ENCODE data around the gene HOPX.
A peak's percentile ranks its signal among the peaks of the same experiment; 100 is the strongest.

Gene HOPX

DNA sequence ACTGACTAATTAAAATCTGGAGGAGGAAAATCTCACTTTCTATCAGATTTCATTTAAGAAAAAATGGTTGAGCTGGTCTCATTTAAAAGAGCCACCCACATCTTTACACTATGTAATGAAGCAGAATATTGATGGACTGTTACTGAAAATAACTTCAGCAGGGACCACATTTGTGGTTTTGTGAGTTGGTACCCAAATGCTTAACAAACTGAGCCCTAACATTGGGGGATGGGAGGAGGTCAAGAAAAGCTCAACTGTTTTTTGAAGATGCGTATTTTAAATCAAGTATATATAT lies 30.1 kb downstream of the HOPX start:
- TF ChIP-seq, protein P1, sequence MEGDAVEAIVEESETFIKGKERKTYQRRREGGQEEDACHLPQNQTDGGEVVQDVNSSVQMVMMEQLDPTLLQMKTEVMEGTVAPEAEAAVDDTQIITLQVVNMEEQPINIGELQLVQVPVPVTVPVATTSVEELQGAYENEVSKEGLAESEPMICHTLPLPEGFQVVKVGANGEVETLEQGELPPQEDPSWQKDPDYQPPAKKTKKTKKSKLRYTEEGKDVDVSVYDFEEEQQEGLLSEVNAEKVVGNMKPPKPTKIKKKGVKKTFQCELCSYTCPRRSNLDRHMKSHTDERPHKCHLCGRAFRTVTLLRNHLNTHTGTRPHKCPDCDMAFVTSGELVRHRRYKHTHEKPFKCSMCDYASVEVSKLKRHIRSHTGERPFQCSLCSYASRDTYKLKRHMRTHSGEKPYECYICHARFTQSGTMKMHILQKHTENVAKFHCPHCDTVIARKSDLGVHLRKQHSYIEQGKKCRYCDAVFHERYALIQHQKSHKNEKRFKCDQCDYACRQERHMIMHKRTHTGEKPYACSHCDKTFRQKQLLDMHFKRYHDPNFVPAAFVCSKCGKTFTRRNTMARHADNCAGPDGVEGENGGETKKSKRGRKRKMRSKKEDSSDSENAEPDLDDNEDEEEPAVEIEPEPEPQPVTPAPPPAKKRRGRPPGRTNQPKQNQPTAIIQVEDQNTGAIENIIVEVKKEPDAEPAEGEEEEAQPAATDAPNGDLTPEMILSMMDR (IDR thresholded peaks at IDR 0.05; ENCODE audit: low read depth, low read length), result no peak
- no peak for DNase-seq (ENCODE audit: low read depth in 2 of 2)
- H3K4me3 ChIP-seq (replicated peaks in 1 of 2; ENCODE audit: low read depth in 2 of 2, low read length in 2 of 2), result no peak overlapping the region

GRCh38 chr4:56650262-56651055 lies 30.6 kb downstream of the HOPX start:
- TF ChIP-seq, protein P1 (IDR thresholded peaks at IDR 0.05; ENCODE audit: low read depth, low read length), result no peak
- DNase-seq (ENCODE audit: low read depth in 2 of 2), result no peak
- no peak overlapping the region for H3K4me3 ChIP-seq (replicated peaks in 1 of 2; ENCODE audit: low read depth in 2 of 2, low read length in 2 of 2)

GRCh38 chr4:56649445-56650261 lies 31.4 kb downstream of the HOPX start:
- TF ChIP-seq, protein P1 (IDR thresholded peaks at IDR 0.05; ENCODE audit: low read depth, low read length), result no peak
- H3K4me3 ChIP-seq (replicated peaks in 1 of 2; ENCODE audit: low read depth in 2 of 2, low read length in 2 of 2), result no peak overlapping the region
- DNase-seq (ENCODE audit: low read depth in 2 of 2), result no peak

GRCh38 chr4:56648824-56649151 lies 32.3 kb downstream of the HOPX start:
- TF ChIP-seq, protein P1 (IDR thresholded peaks at IDR 0.05; ENCODE audit: low read depth, low read length), result no peak
- DNase-seq (ENCODE audit: low read depth in 2 of 2), result no peak
- no peak overlapping the region for H3K4me3 ChIP-seq (replicated peaks in 1 of 2; ENCODE audit: low read depth in 2 of 2, low read length in 2 of 2)

- peak in 1 of 2 donors; percentile 38 for DNase-seq (ENCODE audit: low read depth in 2 of 2)
- TF ChIP-seq, protein P1 (IDR thresholded peaks at IDR 0.05; ENCODE audit: low read depth, low read length), result no peak
- H3K4me3 ChIP-seq (replicated peaks in 1 of 2; ENCODE audit: low read depth in 2 of 2, low read length in 2 of 2), result no peak overlapping the region
These were observed 32.9 kb downstream of the HOPX start for GRCh38 chr4:56648021-56648823.

- H3K4me3 ChIP-seq (replicated peaks in 1 of 2; ENCODE audit: low read depth in 2 of 2, low read length in 2 of 2), result no peak overlapping the region
- TF ChIP-seq, protein P1 (IDR thresholded peaks at IDR 0.05; ENCODE audit: low read depth, low read length), result no peak
- DNase-seq (ENCODE audit: low read depth in 2 of 2), result no peak
These were observed 34.8 kb downstream of the HOPX start for GRCh38 chr4:56646341-56646740.

Data from cardiac fibroblast (primary cell).